Ovary (tissue), 3 donors: Measurements from ENCODE around the gene RGS11.

Experiments
- CTCF ChIP-seq, 3 donors: fragments of 450-650 bp in 2 of 3; fragments of 200-600 bp in 1 of 3; IDR thresholded peaks; one replicate each; pipeline versions ENCODE4 v1.5.1 to v1.8.0; 2016 to 2022; ENCODE audit warnings: antibody characterized with exemption in 3 of 3, mild to moderate bottlenecking in 1 of 3
- POLR2A ChIP-seq: fragments of 450-650 bp; IDR thresholded peaks from one replicate; pipeline ENCODE4 v1.6.1; 2017; ENCODE audit warnings: antibody characterized with exemption, mild to moderate bottlenecking, moderate library complexity
- donor health status: DM: no; HTN: no; CAD: no.

- TF ChIP-seq CTCF (IDR thresholded peaks at IDR 0.05) (no peak), POLR2A (no peak)
These were observed 9.7 kb upstream of the RGS11 start for GRCh38 chr16:285146-286055.
